RWPE1 (cell line): ENCODE measurements around the gene RBM4.

Experiments used
- CTCF ChIA-PET: fragments of 350-600 bp; sonication (Branson Sonifier 250); formaldehyde crosslinking; extraction: SDS; loops from one replicate; lab custom pipeline; 2021; lab: Yijun Ruan, JAX
- POLR2A ChIA-PET: fragments of 400-600 bp; formaldehyde crosslinking; extraction: SDS; loops from one replicate; lab custom pipeline; 2020; ENCODE audit warnings: antibody characterized with exemption; ENCODE audit not compliant: low non-redundant PET; lab: Yijun Ruan, JAX
- DNase-seq: peaks from one replicate; pipeline ENCODE4 v3.0.0; 2012; ENCODE audit warnings: low spot score
- H3K27ac ChIP-seq: fragments of 450-650 bp; 2 replicates; pipeline ENCODE4 v1.5.1; 2017
- TF ChIP-seq, protein P1 (sequence below): fragments of 450-650 bp; conservative IDR thresholded peaks from 2 replicates; pipeline ENCODE4 v1.5.1; 2017; ENCODE audit warnings: low read depth, mild to moderate bottlenecking

Gene RBM4

DNA sequence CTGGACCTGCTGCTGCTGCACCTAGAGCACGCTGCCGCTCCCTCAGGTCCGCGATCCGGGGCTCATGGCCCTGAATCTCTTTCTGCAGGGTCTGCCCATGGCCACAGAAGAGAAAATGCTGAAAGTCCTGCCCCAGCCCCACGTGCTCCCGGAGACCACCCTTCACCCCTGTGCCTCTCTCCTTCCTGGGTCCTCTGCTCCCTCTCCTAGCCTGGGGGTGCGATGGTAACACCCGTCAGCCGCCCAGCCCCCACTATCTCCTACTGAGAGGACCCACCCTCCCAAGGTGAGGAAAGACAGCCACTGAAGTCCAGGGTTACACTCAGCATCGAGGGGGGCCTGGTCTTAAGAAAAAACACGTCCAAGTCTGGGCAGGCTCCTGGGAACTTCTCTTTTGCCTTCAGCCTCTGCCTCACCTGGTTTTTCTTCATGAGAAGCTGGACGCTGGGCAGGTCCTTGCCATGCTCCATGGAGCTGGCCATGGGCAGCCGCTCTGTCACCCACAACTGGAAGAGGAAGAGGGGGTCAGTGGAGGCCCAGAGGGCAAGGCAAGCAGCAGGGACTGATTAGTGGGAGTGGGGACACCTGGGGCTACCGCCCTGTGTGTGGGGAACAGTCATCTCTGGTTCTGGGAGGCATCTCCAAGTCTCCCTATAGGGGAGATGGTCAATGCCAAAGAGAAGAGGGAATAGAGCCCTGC, 55.0 kb downstream of the RBM4 start:
- POLR2A ChIA-PET, result no interaction called here
- no peak for DNase-seq
- TF ChIP-seq, protein P1, sequence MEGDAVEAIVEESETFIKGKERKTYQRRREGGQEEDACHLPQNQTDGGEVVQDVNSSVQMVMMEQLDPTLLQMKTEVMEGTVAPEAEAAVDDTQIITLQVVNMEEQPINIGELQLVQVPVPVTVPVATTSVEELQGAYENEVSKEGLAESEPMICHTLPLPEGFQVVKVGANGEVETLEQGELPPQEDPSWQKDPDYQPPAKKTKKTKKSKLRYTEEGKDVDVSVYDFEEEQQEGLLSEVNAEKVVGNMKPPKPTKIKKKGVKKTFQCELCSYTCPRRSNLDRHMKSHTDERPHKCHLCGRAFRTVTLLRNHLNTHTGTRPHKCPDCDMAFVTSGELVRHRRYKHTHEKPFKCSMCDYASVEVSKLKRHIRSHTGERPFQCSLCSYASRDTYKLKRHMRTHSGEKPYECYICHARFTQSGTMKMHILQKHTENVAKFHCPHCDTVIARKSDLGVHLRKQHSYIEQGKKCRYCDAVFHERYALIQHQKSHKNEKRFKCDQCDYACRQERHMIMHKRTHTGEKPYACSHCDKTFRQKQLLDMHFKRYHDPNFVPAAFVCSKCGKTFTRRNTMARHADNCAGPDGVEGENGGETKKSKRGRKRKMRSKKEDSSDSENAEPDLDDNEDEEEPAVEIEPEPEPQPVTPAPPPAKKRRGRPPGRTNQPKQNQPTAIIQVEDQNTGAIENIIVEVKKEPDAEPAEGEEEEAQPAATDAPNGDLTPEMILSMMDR, result no peak
- peak overlapping the region; percentile 88 for H3K27ac ChIP-seq
- CTCF ChIA-PET, result interaction anchor here (0.6 to 1.7 kb wide), 5 partner anchors 16 to 297 kb away, joined by 3 to 10 read pairs (median 6); partner anchors contain the start of gene RBM4B

- H3K27ac ChIP-seq, result peak overlapping the region; percentile 88
- DNase-seq, result no peak
- TF ChIP-seq, protein P1, result no peak
- ChIA-PET POLR2A (no interaction called here), CTCF (interaction anchor here (0.6 kb wide), 4 partner anchors 87 to 297 kb away, joined by 3 to 10 read pairs (median 6); no protein-coding TSS in a partner anchor)
These were observed 55.5 kb downstream of the RBM4 start for GRCh38 chr11:66694056-66694410.

DNA sequence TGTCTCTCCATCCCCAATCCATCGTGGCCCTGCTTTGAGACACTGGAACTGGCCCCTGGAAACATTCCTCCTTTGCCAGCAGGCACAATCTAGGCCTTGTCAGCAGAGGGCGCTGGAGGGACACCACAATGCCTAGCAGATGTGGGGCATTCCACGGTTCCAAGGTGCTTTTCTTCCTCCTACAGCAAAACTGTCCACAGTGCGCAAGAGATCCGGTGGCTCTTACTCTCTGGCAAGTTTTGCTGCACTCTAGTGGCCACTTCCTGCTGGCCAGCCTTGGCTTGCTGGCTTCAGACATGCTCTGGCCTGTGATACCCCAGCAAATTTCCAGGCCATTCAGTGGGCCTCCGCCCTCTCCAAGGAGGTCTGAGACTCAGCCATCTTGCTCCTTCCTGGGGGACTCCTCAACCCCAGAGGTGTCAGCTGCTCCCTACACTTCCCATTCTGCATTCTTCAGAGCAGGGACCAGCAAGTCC, 56.3 kb downstream of the RBM4 start:
- ChIA-PET POLR2A (no interaction called here), CTCF (interaction anchor here (0.6 to 2.1 kb wide), 8 partner anchors 9 to 288 kb away, joined by 3 to 9 read pairs (median 3); no protein-coding TSS in a partner anchor)
- peak; percentile 85 for DNase-seq
- TF ChIP-seq, protein P1, result peak; percentile 99
- H3K27ac ChIP-seq, result peak overlapping the region; percentile 88
